Measurements from ENCODE around the gene CPXM1. TPM values are rescaled to one million over a fixed set of nuclear protein-coding genes. Genes with fewer than 3 reads are reported as not detected.

CPXM1 gene
- total RNA-seq, 1 experiment from 2014 or later, result not detected

DNA sequence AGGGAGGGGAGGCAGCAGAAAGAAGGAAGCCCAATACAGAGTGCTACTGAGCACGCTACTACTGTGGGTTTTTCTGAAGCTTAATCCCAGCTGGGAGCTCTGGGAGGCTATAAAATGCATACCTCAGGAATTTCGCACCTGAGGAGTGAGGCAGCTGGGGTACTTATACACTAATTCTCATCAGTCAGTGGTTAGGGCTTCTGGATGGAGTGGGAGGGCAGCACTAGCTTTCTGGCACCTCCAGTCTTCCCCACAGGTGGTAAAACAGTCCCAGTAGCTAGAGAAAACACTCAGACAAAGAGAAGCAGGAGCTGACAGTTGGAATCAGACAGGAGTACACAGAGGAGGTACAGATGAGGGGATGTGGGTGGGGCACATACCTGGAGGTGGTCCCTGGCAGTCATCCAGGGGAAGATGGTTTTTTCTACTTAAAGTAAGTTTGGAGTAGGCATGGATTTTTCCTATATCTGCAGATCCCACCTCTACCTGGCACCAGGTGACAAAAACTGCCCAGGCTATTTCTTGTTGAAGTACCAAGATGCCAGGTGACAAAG, 37.8 kb downstream of the CPXM1 start:
- ChIA-PET CTCF (no interaction called here), POLR2A (ENCODE audit: unreplicated experiment) (no interaction called here)
- no peaks in the 10 kb centered on the region for H3K27me3 ChIP-seq (ENCODE audit: low read length)

DNA sequence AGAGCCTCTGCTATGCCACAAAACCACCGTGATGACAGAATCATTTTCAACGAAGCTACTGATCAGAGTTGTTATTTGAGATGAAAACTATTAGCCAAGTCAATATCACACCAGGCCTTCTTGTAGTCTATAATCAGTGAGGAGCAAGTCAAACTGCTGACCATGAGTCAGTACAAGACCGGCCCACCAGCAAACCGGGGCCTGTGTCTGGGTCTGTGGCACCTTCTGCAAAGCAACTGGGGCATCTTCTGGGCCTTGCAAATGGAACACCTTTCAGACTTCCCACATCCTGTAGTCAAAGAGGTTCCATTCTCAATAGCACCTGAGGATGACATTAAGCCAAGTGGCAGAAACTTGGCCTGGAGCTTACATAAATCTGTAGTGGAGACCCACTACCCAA, 38.5 kb downstream of the CPXM1 start:
- POLR2A ChIA-PET (ENCODE audit: unreplicated experiment), result no interaction called here
- Histone ChIP-seq H3K9me2 (replicated peaks; ENCODE audit: low read length) (no peaks in the 10 kb centered on the region), H3K4me1 (ENCODE audit: insufficient read depth, low read length) (no peaks in the 10 kb centered on the region), H3F3A (ENCODE audit: low read length, unreplicated experiment) (no peaks in the 10 kb centered on the region), H3K4me2 (ENCODE audit: low read length) (no peak overlapping the region), H3K9me3 (ENCODE audit: low read length) (no peaks in the 10 kb centered on the region), H4K20me1 (ENCODE audit: low read length) (no peaks in the 10 kb centered on the region), H2AFZ (ENCODE audit: low read length) (no peak overlapping the region), H3K9ac (ENCODE audit: low read length) (no peak overlapping the region), H3K79me2 (ENCODE audit: low read length) (no peaks in the 10 kb centered on the region), H3K27me3 (ENCODE audit: low read length) (no peaks in the 10 kb centered on the region), H3K4me3 (ENCODE audit: low read length) (no peak overlapping the region), H3K36me3 (ENCODE audit: low read depth, low read length) (no peaks in the 10 kb centered on the region), H3K27ac (ENCODE audit: low read length) (no peak overlapping the region)
- ATAC-seq (no peak), DNase-seq (no peak)
- intact Hi-C loops (cut with micrococcal nuclease), result no loop called here
- TF ChIP-seq, protein P1, sequence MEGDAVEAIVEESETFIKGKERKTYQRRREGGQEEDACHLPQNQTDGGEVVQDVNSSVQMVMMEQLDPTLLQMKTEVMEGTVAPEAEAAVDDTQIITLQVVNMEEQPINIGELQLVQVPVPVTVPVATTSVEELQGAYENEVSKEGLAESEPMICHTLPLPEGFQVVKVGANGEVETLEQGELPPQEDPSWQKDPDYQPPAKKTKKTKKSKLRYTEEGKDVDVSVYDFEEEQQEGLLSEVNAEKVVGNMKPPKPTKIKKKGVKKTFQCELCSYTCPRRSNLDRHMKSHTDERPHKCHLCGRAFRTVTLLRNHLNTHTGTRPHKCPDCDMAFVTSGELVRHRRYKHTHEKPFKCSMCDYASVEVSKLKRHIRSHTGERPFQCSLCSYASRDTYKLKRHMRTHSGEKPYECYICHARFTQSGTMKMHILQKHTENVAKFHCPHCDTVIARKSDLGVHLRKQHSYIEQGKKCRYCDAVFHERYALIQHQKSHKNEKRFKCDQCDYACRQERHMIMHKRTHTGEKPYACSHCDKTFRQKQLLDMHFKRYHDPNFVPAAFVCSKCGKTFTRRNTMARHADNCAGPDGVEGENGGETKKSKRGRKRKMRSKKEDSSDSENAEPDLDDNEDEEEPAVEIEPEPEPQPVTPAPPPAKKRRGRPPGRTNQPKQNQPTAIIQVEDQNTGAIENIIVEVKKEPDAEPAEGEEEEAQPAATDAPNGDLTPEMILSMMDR (conservative IDR thresholded peaks at IDR 0.05; ENCODE audit: low read depth, low read length), result no peak
- TF ChIP-seq EZH2phosphoT487 (IDR thresholded peaks at IDR 0.05; ENCODE audit: borderline replicate concordance, low read length) (no peak), EZH2 (IDR thresholded peaks at IDR 0.05; ENCODE audit: low read length, unreplicated experiment) (no peak)
- CTCF ChIA-PET, result no interaction called here
- no TSS peak for BruUV-seq (replicated peaks)

More for the DNA sequence above, 37.8 kb downstream of the CPXM1 start:
- Histone ChIP-seq H3K27ac (ENCODE audit: low read length) (no peak overlapping the region), H3K9ac (ENCODE audit: low read length) (no peak overlapping the region), H3K4me3 (ENCODE audit: low read length) (no peak overlapping the region), H3K9me3 (ENCODE audit: low read length) (no peaks in the 10 kb centered on the region), H3K79me2 (ENCODE audit: low read length) (no peaks in the 10 kb centered on the region), H3K9me2 (replicated peaks; ENCODE audit: low read length) (no peaks in the 10 kb centered on the region), H3K4me2 (ENCODE audit: low read length) (no peak overlapping the region), H4K20me1 (ENCODE audit: low read length) (no peaks in the 10 kb centered on the region), H3K4me1 (ENCODE audit: insufficient read depth, low read length) (peaks cover 4% of the 10 kb centered on the region), H2AFZ (ENCODE audit: low read length) (no peak overlapping the region), H3K36me3 (ENCODE audit: low read depth, low read length) (no peaks in the 10 kb centered on the region), H3F3A (ENCODE audit: low read length, unreplicated experiment) (no peaks in the 10 kb centered on the region)
- no TSS peak for BruUV-seq (replicated peaks)
- no peak for ATAC-seq
- no peak for DNase-seq
- no peak for TF ChIP-seq EZH2 (IDR thresholded peaks at IDR 0.05; ENCODE audit: low read length, unreplicated experiment)
- TF ChIP-seq, protein P1 (conservative IDR thresholded peaks at IDR 0.05; ENCODE audit: low read depth, low read length), result no peak
- no peak for TF ChIP-seq EZH2phosphoT487 (IDR thresholded peaks at IDR 0.05; ENCODE audit: borderline replicate concordance, low read length)
- intact Hi-C loops (cut with micrococcal nuclease), result no loop called here

DNA sequence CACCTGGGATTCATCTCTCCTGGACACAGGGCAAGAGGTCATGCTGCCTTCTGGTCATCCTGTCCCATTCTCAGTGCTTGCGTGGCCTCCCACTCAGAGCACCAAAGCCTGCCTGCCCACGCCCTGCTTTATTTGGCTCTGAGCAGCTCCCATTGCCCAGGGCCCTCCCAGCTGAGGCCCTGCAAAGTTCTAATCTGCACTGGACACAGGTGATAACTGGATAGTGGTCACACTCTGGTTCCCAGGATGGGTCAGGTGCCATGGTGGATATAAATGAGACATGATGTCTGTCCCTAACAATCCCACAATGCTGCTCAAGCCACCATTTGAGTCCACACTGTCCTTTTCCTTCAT, 39.5 kb downstream of the CPXM1 start:
- no peak overlapping the region for H3K27ac ChIP-seq (ENCODE audit: low read length)
- peaks cover 5% of the 10 kb centered on the region; the same call in 1 of the 2 replicates for H3K4me1 ChIP-seq (ENCODE audit: insufficient read depth, low read length)
- H4K20me1 ChIP-seq (ENCODE audit: low read length), result no peaks in the 10 kb centered on the region
- H3K27me3 ChIP-seq (ENCODE audit: low read length), result no peaks in the 10 kb centered on the region
- no peaks in the 10 kb centered on the region for H3K36me3 ChIP-seq (ENCODE audit: low read depth, low read length)
- BruUV-seq (replicated peaks), result no TSS peak
- H3K4me3 ChIP-seq (ENCODE audit: low read length), result no peak overlapping the region
- TF ChIP-seq, protein P1 (conservative IDR thresholded peaks at IDR 0.05; ENCODE audit: low read depth, low read length), result no peak
- TF ChIP-seq EZH2phosphoT487 (IDR thresholded peaks at IDR 0.05; ENCODE audit: borderline replicate concordance, low read length) (no peak), EZH2 (IDR thresholded peaks at IDR 0.05; ENCODE audit: low read length, unreplicated experiment) (no peak)
- H3F3A ChIP-seq (ENCODE audit: low read length, unreplicated experiment), result no peaks in the 10 kb centered on the region
- no peak overlapping the region for H3K4me2 ChIP-seq (ENCODE audit: low read length)
- ATAC-seq (no peak), DNase-seq (no peak)
- H3K79me2 ChIP-seq (ENCODE audit: low read length), result no peaks in the 10 kb centered on the region
- H2AFZ ChIP-seq (ENCODE audit: low read length), result no peak overlapping the region
- ChIA-PET POLR2A (ENCODE audit: unreplicated experiment) (no interaction called here), CTCF (no interaction called here)
- H3K9me2 ChIP-seq (replicated peaks; ENCODE audit: low read length), result no peaks in the 10 kb centered on the region
- H3K9ac ChIP-seq (ENCODE audit: low read length), result no peak overlapping the region
- intact Hi-C loops (cut with micrococcal nuclease), result no loop called here
- no peaks in the 10 kb centered on the region for H3K9me3 ChIP-seq (ENCODE audit: low read length)
